Measurements from ENCODE around the gene DNAH7. TPM values are rescaled to one million over a fixed set of nuclear protein-coding genes. Genes with fewer than 3 reads are reported as not detected.

The DNAH7 gene
- total and polyA plus RNA-seq, 9 donors: 0.30 to 27.3 (median 1.6) TPM

DNA sequence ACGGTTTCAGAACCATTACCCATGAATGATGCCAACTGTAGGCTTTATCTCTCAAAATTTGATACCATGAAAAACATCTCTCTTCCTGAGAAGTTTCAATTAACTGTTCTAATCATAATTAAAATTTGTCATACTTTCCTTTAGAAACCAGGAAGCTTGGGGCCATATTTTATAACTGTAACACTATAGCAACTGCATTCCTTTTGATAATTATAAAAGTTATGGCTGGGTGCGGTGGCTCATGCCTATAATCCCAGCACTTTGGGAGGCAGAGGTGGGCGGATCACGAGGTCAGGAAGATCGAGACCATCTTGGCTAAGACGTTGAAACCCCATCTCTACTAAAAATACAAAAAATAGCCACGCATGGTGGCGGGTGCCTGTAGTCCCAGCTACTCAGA, 70.6 kb downstream of the DNAH7 start:
- H3K9me3 ChIP-seq: no peaks in the 10 kb centered on the region
- 92 to 93% (median 92%) methylated on average over 8 of the region's 8 CpGs for WGBS, 3 donors
- intact Hi-C loops (cut with DNase I): no loop called here
- H3K27me3 ChIP-seq: no peaks in the 10 kb centered on the region
- H3K4me3 ChIP-seq: no peak overlapping the region
- H3K36me3 ChIP-seq: no peaks in the 10 kb centered on the region
- DNase-seq: no peak
- H3K4me1 ChIP-seq (ENCODE audit: insufficient read depth): no peaks in the 10 kb centered on the region
- no peak overlapping the region for H3K27ac ChIP-seq
- no peak for TF ChIP-seq EP300 (IDR thresholded peaks at IDR 0.05)

GRCh38 chr2:195995499-195995898, 73.1 kb downstream of the DNAH7 start:
- no peaks in the 10 kb centered on the region for H3K4me1 ChIP-seq (ENCODE audit: insufficient read depth)
- H3K9me3 ChIP-seq: no peaks in the 10 kb centered on the region
- no peak for DNase-seq
- WGBS, 3 donors: 88 to 95% (median 95%) methylated on average over 6 of the region's 6 CpGs
- no peak overlapping the region for H3K27ac ChIP-seq
- no peaks in the 10 kb centered on the region for H3K36me3 ChIP-seq
- no peaks in the 10 kb centered on the region for H3K27me3 ChIP-seq
- intact Hi-C loops (cut with DNase I): no loop called here
- H3K4me3 ChIP-seq: no peak overlapping the region
- TF ChIP-seq CTCF (IDR thresholded peaks at IDR 0.05) (no peak), EP300 (IDR thresholded peaks at IDR 0.05) (no peak), POLR2A (IDR thresholded peaks at IDR 0.05) (no peak)

DNA sequence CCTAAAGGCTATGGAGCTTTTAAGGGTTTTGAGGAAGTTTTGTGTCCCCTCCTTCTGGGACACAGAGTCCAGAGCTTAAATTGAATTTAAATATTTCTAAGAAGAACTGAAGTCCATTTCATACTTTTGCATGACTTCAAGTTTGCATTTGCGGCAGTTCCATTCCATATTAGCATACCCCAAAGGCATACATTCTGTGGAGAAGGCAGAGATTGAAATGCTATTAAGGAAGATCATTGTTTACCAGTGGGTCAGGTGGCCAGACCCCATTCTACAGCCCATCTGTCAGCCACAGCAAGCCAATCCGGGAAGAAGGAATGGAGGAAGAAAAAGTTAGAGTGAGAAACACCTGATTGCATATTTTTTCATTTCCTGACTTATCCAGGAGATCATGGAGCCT, 75.0 kb downstream of the DNAH7 start:
- no peaks in the 10 kb centered on the region for H3K4me1 ChIP-seq (ENCODE audit: insufficient read depth)
- intact Hi-C loops (cut with DNase I): no loop called here
- H3K9me3 ChIP-seq: no peaks in the 10 kb centered on the region
- no peak overlapping the region for H3K4me3 ChIP-seq
- H3K36me3 ChIP-seq: no peaks in the 10 kb centered on the region
- TF ChIP-seq POLR2A (IDR thresholded peaks at IDR 0.05) (no peak), CTCF (IDR thresholded peaks at IDR 0.05) (no peak), EP300 (IDR thresholded peaks at IDR 0.05) (no peak)
- WGBS, 3 donors: 88 to 92% (median 88%) methylated on average over 2 of the region's 2 CpGs
- no peak for DNase-seq
- H3K27ac ChIP-seq: no peak overlapping the region
- no peaks in the 10 kb centered on the region for H3K27me3 ChIP-seq

DNA sequence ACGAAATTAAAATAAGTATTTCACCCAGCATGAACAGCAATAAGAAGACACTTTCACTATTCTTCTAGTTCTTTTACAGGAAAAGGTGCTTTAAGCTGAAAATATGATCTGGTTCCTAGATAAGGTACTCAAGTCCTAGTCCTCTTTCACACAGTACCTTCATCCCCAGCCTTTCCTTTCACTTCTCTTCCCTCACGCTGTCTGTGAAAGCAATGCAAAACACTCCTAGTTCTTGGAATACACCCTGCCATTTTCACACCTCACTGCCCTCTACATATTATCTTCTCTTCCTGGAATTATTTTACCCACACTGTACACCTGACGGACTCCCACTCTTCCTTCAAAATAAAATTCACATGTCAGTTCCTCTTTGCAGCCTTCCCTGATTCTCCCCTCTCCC, 82.9 kb downstream of the DNAH7 start:
- no peak overlapping the region for H3K4me3 ChIP-seq
- 66 to 71% (median 67%) methylated on average over 3 of the region's 3 CpGs for WGBS, 3 donors
- intact Hi-C loops (cut with DNase I): no loop called here
- H3K4me1 ChIP-seq (ENCODE audit: insufficient read depth): no peaks in the 10 kb centered on the region
- H3K9me3 ChIP-seq: no peaks in the 10 kb centered on the region
- TF ChIP-seq CTCF (IDR thresholded peaks at IDR 0.05) (no peak), POLR2A (IDR thresholded peaks at IDR 0.05) (no peak), EP300 (IDR thresholded peaks at IDR 0.05) (no peak)
- no peaks in the 10 kb centered on the region for H3K36me3 ChIP-seq
- DNase-seq: no peak
- H3K27ac ChIP-seq: no peak overlapping the region
- no peaks in the 10 kb centered on the region for H3K27me3 ChIP-seq

- Histone ChIP-seq H3K4me1 (ENCODE audit: insufficient read depth) (no peaks in the 10 kb centered on the region), H3K36me3 (no peaks in the 10 kb centered on the region), H3K27ac (no peak overlapping the region), H3K4me3 (no peak overlapping the region), H3K27me3 (no peaks in the 10 kb centered on the region), H3K9me3 (no peaks in the 10 kb centered on the region)
- 0 to 3% (median 3%) methylated on average over 2 of the region's 2 CpGs for WGBS, 3 donors
- intact Hi-C loops (cut with DNase I): no loop called here
- TF ChIP-seq POLR2A (IDR thresholded peaks at IDR 0.05) (no peak), CTCF (IDR thresholded peaks at IDR 0.05) (no peak), EP300 (IDR thresholded peaks at IDR 0.05) (no peak)
- DNase-seq: no peak
Observed at GRCh38 chr2:195984923-195985726, 83.5 kb downstream of the DNAH7 start.

Data from ovary (tissue), 9 donors.